GM21423 (cell line): Measurements from ENCODE around the gene CTNNA3.

Experiments
- ATAC-seq: cut with Tn5 transposase; IDR thresholded peaks from one replicate; pipeline ENCODE4 v1.9.1; 2021; ENCODE audit warnings: mild to moderate bottlenecking, moderate library complexity; ENCODE audit not compliant: unreplicated experiment

CTNNA3 gene

DNA sequence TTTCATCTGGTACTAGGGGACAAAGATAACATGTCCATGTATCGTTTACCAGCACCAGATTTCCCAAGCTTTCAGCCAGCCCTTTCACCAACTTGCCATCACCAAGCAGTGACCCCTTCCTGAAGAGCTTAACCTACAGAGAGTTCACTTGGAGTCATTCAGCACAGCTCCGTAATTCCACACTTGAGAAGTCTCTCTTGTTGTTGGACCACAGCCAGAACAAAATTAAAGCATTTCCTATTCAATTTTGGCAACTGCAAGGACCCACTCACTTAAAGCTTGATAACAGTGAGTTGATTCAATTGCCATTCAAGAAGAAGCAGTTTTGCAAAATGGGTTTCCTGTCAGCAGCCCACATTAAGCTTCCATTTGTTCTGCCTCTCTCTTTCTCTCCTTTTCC is 858.7 kb downstream of the CTNNA3 start:
- no peak for ATAC-seq

DNA sequence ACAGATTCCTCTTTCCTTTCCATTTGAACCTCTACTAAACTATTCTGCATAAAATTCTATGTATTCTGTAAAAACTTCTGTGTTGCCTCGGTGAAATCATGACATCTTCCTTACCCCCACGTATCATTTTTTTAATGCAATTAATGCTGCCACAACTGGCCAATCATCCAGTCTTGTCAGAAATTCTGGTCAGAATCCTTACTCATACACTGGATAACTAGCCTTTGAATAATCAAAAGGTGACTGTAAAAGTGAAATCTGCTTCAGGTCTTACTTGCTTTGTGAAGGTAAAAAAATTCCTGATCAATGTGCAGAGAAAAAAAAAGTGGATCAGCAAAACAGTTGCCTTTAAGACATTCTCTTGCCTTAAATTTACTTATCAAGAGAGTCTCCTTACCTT is 859.2 kb downstream of the CTNNA3 start:
- no peak for ATAC-seq

DNA sequence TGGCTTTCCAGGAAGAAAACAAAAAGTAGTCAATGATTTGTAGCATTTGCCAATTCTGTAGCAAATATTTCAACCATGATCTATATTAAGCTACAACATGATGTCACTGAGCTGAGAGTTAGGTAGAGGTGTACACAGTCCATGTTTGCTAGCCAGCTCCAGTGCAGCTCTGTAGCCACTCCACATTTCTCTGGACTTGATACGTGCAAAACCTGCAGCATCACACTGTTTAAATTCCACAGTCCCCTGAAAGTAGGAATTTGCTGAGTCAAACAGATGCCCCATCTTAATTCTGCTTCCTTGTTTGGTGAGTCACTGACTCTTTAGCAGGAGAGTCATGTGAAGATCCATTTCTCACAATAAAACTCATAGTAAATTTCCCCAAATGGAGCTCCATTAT is 859.9 kb downstream of the CTNNA3 start:
- ATAC-seq, result peak; percentile 62

DNA sequence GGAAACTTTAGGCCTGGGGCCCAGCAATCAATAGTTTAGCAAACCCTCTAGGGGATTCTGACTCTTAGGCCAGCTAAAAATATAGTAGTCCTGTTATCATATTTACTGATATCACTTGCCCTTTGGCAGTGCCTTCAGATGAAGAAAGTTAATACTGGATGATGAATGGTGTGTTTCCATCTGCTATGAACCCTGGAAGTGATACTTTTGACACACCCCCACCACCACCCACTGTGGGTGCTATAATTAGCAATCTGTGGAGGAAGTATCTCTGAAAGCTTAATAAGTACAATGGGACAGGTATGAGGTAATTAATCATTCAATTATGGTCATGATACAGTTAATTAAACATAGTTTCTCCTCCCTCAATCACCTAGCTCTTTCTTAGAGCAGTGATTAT is 860.6 kb downstream of the CTNNA3 start:
- ATAC-seq, result peak; percentile 38

DNA sequence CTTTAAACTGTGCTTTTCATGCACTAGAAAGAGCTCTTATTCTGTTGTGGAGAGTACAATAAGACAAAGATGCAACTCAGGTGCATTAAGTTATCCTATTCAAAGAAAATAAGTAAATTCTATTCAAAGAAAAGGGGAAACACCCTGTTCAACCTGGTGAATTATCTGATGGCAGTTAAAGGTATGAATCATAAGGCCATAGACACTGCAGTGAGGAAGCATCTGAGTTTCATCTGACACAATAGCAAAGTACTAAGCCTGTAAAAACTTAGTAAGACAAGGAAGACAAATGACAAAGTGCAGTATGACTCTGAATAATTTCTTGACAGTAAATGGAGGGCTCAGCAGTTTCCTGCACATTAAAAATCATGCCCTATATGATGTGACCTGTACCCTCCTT is 861.2 kb downstream of the CTNNA3 start:
- no peak for ATAC-seq

DNA sequence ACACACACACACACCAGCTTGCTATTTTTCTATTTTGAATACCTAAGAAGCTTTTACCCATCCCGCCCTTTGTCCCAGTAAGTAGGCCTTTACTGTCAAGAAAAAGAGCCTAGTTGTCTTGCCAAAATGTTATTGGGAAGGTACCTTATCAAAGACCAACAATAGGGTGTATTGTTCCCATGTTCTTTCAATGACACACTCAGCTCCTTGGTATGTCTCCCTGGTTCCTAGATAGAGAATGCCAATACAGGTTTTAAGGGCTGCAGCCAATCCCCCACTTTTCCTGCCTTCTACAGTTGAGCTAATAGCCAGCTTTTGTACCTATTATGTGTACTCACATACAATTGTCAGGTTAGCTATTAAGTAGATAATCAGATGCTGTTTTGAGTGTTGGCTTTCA is 862.1 kb downstream of the CTNNA3 start:
- ATAC-seq, result no peak

DNA sequence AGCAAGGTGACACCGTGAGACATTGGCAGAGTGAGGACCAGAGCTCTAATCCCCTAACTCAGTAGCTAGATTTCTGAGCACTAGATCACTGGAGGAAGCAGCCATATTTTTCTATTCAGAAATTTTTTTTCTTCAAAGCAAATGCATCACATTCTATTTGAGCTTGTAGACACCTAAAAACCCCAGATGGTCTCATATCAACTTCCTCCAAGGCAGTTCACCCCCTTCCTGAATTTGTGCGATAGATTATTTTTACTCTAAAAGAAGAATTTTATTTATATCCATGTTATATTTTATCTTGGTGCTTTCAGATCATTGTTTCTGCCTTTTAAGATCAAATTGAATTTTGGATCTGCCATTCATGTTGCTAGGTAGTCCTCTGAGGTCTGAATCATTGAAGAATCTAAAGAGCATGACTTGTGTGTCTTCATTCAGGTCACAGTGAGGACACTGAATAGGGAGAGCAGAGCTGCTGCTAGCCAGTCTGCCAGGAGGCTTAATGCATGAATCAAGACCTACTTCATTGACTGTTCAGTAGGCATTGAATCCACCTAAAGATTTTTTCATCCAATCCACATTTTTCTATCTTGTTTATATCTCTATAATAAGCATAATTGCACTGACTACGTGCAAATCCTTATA is 863.1 kb downstream of the CTNNA3 start:
- no peak for ATAC-seq

DNA sequence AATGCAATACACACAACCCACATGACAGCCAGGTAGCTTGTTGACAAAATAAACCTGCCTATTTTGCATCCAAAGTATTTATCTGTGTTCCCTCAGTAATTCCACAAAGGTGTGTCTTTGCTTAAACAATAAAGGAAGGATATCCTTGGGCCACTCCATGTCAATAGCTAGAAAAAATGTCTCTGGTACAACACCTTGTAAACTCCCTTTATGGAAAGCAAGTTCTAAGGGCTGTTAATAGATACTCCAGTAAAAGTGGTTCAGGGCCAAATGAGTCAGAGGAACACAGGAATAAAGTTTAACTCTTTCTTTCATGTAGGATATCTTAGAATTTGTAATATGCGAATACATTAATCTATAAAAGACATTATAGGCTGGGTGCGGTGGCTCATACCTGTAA is 867.0 kb downstream of the CTNNA3 start:
- ATAC-seq, result no peak

DNA sequence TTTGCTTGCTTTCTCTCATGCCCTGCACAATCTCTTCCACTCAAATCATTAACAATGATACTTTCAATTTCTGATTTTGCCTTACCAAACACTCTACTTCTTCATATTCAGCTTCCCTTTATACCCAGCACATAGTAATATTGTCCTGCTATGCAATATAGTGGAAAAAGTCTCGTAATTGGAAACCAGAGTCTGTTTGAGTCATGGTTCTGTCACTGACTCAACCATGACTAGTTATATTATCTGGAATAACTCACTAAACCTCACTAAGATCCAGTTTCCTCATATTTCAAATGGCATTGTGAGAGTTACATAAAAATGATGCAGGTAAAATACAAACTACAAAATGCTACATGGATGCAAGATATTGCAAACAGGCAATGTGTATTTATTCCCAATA is 868.6 kb downstream of the CTNNA3 start:
- ATAC-seq, result no peak

DNA sequence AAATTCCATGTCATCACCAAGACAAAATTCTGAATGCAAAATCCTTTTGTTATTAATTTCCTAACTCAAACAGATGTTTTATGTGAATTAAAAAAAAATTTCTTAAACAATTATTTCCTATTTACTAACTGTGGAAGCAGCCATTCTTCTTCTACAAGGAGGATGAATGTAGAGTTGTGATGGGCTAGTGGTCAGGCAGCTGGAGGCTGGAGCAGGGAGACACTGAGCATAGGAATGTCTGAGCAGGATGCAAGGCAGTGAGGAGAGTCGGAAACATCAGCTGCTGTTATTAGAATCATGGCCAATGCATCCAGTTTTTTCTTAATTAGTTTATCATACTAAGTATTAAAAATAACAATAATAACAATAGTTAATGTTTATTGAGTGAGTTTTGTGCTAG is 872.7 kb downstream of the CTNNA3 start:
- no peak for ATAC-seq

DNA sequence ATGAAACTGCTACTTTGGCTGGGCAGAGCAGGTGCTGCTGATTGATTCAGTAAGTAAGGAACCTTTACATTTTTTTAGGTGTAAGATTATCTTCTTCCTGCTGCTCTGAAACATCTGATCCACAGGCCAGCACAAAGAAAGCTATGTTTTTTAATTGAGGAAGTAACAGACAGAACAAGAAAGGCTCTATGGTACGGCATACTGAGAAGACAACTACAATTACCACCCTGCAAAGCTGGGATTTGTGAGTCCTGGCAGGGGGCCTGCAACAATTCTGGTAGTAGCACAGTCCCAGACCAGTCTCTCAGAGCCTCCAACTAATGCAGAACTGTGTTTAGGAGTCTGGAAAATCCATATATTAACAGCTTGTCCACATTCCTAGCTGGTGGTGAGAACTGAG is 873.2 kb downstream of the CTNNA3 start:
- ATAC-seq, result no peak

DNA sequence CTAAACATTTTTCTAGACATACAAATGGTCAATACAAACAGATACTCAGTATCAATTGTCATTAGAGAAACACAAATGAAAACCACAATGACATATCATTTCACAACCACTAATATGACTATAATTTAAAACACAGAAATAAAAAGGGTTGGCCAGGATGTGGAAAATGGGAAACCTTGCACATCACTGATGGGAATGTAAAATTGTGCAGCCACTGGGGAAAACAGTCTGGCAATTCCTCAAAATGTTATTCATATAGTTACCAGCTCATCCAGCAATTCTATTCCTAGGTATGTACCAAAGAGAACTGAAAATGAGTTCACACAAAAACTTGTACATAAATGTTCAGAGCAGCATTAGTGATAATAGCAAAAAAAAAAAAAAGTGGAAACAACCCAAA is 876.3 kb downstream of the CTNNA3 start:
- no peak for ATAC-seq

DNA sequence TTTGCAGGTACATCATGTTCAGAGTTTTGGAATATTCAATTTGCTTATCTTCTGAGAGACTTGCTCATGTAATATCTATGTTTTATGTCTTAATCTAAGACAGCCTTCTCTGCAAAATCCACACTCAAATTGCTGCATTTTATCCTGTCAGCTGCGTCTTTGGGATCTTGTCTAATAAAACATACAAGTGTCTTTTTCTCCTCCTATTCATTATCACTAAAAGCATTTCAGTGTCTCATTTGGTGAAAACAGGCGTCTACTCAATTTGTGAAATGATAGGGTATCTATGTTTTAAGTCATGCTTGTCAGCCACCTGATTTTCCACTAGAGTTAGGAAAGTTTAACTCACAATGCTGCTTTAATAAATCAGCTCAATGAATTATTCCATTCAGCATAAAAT is 882.9 kb downstream of the CTNNA3 start:
- no peak for ATAC-seq

DNA sequence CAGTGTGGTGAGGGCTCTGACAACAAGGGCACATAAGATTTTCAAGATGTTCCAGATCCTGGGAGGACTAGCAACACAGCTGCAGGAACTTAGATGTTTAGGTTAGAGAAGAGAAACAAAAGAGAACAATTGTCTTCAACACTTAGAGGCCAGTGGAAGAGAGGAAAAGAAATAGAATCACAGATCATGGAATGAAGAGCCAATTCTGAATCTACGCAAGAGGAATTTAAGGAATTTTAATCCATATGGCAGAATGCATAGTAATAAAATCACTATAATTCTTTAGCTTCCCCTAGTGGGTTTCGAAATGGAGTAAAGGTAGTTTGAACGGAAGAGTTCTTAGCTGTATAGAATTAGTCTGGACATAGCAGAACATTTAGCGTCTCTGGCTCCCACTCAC is 884.8 kb downstream of the CTNNA3 start:
- ATAC-seq, result no peak

DNA sequence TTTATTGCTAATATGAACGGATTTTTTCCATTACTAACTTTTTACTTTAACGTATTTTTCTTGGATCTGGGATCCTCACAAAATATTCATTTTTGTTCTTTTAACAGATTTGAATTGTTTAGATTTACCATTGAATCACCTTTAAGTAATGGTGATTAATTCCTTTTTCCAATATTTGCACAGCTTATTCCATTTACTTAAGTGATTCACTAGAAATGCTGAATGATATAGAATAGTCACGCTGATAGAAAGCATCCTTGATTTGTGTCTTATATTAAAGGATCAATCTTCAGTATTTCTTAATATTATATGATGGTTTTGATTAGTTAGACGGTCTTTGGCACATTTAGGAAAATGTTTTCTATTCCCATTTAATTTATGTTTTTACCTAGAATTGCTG is 886.6 kb downstream of the CTNNA3 start:
- no peak for ATAC-seq

DNA sequence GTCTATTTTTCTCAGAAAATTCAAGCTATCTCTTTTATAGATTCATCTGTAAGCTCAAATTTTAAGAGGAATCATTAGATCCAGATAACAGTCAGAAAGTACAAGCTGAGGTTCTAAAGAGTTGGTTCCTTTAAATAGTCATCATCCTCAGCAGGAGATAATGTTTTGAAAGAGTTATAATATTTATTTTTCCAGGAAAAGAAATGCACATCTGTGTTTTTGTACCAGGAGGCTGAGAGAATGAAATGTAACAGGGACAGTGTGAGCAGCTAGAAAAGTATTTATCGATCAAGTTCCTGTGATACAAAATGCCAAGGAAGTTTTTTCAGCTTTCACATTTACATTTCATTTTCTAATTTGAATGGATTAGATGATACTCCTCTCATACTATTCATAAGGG is 890.4 kb downstream of the CTNNA3 start:
- ATAC-seq, result no peak

DNA sequence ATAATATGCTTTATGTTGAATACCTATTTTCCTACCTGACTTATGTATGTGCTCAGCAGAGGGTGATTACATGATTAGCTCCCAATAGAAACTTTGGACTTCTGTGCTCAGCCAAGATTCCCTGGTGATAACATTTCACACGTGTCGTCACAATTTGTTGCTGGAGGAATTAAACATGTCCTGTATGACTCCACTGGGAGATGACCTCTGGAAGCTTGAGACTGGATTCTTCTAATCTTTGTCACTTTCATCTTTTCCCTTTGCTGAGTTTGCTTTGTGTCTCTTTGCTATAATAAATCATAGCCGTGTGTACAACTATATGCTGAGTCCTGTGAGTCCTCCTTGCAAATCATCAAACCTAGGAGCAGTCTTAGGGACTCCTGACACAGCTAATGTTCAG is 891.0 kb downstream of the CTNNA3 start:
- no peak for ATAC-seq

DNA sequence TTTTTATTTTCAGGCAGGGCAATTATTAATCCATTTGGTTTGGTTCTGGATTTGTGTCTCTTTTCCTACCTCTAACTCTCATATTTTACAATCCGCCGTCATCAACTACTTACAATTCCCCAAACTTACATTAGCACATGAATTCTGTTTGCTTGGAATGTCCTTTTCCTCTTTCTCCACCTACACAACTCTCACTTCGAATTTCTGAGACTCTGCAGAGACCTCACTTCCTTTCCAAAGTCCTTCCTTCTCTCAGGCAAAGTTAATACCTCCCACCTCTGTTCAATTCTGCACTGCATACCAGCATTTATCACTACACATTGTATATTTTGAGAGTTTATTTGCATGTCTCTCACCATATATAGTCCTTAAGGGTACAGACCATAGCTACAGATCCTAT is 892.8 kb downstream of the CTNNA3 start:
- no peak for ATAC-seq

DNA sequence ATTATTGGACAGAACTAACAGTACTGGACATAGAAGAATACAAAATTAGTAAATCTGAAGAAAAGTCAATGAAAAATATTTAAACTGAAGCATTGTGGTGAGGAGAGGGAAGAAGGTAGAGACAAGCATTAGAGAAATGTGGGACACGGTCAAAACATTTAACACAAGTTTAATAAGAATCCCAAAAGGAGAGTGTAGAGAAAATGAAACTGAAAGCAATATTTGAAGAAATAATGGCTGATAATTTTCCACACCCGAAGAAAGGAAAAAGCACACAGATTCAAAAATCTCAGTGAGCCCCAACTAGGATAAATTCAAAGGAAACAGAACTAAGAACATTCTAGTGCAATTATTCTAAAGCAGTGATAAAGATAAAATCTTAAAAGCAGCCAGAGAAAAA is 896.5 kb downstream of the CTNNA3 start:
- ATAC-seq, result no peak

DNA sequence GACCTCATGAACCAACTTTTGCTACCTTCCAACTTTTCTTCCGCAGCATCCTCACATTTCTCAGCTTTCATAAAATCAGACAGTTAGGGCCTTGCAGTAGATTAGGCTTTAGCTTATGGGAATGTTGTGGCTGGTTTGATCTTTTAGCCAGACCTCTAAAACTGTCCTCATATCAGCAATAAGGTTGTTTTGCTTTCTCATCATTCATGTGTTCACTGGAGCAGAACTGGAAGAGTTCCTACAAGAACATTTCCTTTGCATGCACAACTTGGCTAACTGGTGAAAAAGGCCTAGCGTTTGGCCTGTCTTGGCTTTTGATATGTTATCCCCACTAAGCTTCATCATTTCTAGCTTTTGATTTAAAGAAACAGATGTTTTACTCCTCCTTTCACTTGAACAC is 900.1 kb downstream of the CTNNA3 start:
- no peak for ATAC-seq

DNA sequence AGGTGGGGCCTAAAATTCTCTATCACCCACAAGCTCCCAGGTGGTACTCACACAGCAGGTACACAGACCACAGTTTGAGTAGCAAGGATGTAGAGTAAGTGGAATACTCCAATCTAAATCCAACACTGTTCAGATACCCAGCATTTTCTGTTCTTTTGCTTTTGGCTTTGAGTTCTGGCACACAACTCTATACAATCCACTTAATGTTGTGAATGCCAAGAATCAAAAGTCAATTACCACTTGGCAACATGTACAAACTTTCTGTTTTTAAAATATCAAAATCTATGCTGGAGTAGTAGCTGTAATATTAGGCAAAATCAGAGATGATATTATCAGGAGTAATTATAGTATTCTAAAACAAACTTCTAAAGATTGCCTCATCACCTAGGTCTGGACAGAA is 903.6 kb downstream of the CTNNA3 start:
- no peak for ATAC-seq

DNA sequence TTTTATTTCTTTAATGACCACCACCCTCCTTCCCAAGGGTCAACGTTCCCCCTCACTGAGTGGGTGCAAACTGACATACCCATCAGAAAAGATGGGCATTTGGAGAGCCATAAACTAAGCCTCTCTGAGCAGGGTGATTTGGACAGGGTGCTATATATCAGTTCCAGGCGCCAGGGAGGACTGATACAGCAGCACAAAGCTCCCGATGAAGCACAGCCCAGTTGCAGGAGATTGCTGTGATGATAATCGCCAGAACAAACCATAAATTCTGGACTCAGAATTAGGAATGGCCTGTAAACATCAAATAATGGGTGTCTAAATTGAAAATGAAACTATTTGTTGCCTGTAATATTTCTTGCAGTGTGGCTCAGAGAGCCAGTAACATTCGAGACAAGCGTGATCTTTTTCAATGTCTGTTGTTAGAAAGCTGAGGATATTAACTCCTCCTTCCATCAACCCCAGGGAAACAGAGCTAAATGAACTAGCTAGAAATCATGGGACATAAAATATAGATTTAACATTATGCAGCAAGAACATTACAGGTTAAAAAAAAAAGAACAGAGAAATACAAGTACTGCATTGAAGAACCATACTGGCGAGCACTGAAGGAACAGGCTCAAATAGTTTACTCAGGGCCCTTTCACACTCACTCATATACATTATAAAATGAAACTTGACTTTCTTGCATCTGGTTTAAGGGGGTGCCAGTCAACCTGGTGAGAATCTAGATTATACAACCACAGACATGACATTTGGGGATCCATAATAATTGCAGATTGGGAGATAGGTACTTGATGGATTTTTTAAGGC is 907.6 kb downstream of the CTNNA3 start:
- ATAC-seq, result no peak

DNA sequence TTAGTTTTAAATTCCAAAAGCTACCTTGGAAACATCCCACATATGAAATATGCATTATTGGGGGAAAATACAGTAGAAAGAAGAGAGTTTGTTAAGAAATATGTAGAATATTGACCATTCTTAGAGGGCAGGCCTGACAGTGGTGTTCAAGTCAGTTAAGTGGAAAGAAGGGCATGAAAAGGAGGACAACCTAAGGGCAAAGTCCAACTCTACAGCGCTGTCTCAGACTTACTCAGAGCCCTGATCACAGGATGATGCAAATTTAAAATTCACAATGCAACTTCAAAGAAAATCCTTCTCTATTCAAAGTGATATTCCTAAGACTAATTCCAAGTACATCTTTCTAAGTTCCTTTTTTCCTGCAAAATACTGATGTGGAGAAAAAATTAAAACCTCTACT is 909.3 kb downstream of the CTNNA3 start:
- ATAC-seq, result no peak
